WERI-Rb-1 (cell line): ENCODE results near the gene ARPC5.

Experiments used
- DNase-seq: peaks from one replicate; pipeline ENCODE4 v3.0.0-alpha.2; 2020
- H3K27ac ChIP-seq: fragments of 250-450 bp; sonication (Bioruptor Pico); 2 replicates; pipeline ENCODE4 v1.5.1; 2020; ENCODE audit warnings: mild to moderate bottlenecking, moderate library complexity
- H3K27me3 ChIP-seq: fragments of 250-450 bp; sonication (Bioruptor Pico); 2 replicates; pipeline ENCODE4 v1.5.1; 2021; ENCODE audit warnings: mild to moderate bottlenecking, low read depth, moderate library complexity; ENCODE audit not compliant: insufficient read depth, severe bottlenecking
- H3K36me3 ChIP-seq: fragments of 250-450 bp; sonication (Bioruptor Pico); 2 replicates; pipeline ENCODE4 v1.5.1; 2020; ENCODE audit warnings: mild to moderate bottlenecking, moderate library complexity
- H3K4me3 ChIP-seq: 2 replicates; pipeline ENCODE4 v1.5.1; 2011; ENCODE audit warnings: low read depth, mild to moderate bottlenecking, control low read depth, low read length
- H3K9me3 ChIP-seq: fragments of 250-450 bp; sonication (Bioruptor Pico); 2 replicates; pipeline ENCODE4 v1.5.1; 2021; ENCODE audit warnings: mild to moderate bottlenecking, moderate library complexity; ENCODE audit not compliant: severe bottlenecking
- CTCF ChIP-seq: IDR thresholded peaks from 2 replicates; pipeline ENCODE4 v1.5.1; 2011; ENCODE audit warnings: low read depth, mild to moderate bottlenecking, control low read depth, inconsistent platforms, low read length

The ARPC5 gene

GRCh38 chr1:183634429-183635065 lies 1.0 kb downstream of the ARPC5 start:
- H3K36me3 ChIP-seq, result peaks cover 11% of the 10 kb centered on the region
- no peak for TF ChIP-seq CTCF
- H3K9me3 ChIP-seq, result no peaks in the 10 kb centered on the region
- peak overlapping the region; percentile 63 for H3K4me3 ChIP-seq
- no peaks in the 10 kb centered on the region for H3K27me3 ChIP-seq
- H3K27ac ChIP-seq, result peak overlapping the region; percentile 79
- no peak for DNase-seq

GRCh38 chr1:183633676-183634343 lies 1.8 kb downstream of the ARPC5 start:
- Histone ChIP-seq H3K4me3 (no peak overlapping the region), H3K9me3 (no peaks in the 10 kb centered on the region), H3K36me3 (peaks cover 19% of the 10 kb centered on the region), H3K27ac (no peak overlapping the region), H3K27me3 (no peaks in the 10 kb centered on the region)
- peak; percentile 38; the same call in 1 of the 2 replicates for TF ChIP-seq CTCF
- no peak for DNase-seq

- no peak overlapping the region for H3K27ac ChIP-seq
- TF ChIP-seq CTCF, result no peak
- DNase-seq, result no peak
- no peaks in the 10 kb centered on the region for H3K27me3 ChIP-seq
- peaks cover 25% of the 10 kb centered on the region for H3K36me3 ChIP-seq
- no peak overlapping the region for H3K4me3 ChIP-seq
- no peaks in the 10 kb centered on the region for H3K9me3 ChIP-seq
These were observed 2.6 kb downstream of the ARPC5 start for GRCh38 chr1:183632964-183633363.

- DNase-seq, result no peak
- H3K9me3 ChIP-seq, result no peaks in the 10 kb centered on the region
- TF ChIP-seq CTCF, result no peak
- no peaks in the 10 kb centered on the region for H3K27me3 ChIP-seq
- H3K36me3 ChIP-seq, result peaks cover 32% of the 10 kb centered on the region
- no peak overlapping the region for H3K27ac ChIP-seq
- no peak overlapping the region for H3K4me3 ChIP-seq
These were observed 3.5 kb downstream of the ARPC5 start for GRCh38 chr1:183632114-183632513.

- H3K4me3 ChIP-seq, result no peak overlapping the region
- no peaks in the 10 kb centered on the region for H3K9me3 ChIP-seq
- peaks cover 35% of the 10 kb centered on the region for H3K36me3 ChIP-seq
- no peaks in the 10 kb centered on the region for H3K27me3 ChIP-seq
- TF ChIP-seq CTCF, result no peak
- H3K27ac ChIP-seq, result no peak overlapping the region
- DNase-seq, result peak; percentile 14
These were observed 4.8 kb downstream of the ARPC5 start for GRCh38 chr1:183630748-183631147.
